Activated CD8-positive, alpha-beta T cell treated with anti-CD3 and anti-CD28 coated beads for 36 hours (primary cell): Measurements from ENCODE around the gene LHX3. TPM values are rescaled to one million over a fixed set of nuclear protein-coding genes. Genes with fewer than 3 reads are reported as not detected.

Source experiments
- ATAC-seq: fragments of 200-7000 bp; cut with Tn5 transposase; one replicate; pipeline ENCODE4 v1.10.0; 2021; ENCODE audit warnings: mild to moderate bottlenecking, moderate library complexity
- CTCF ChIA-PET: fragments of 350-600 bp; sonication (Branson Sonifier 250); formaldehyde crosslinking; loops from one replicate; lab custom pipeline; 2021; ENCODE audit warnings: antibody characterized with exemption; lab: Charles Lee
- POLR2A ChIA-PET: fragments of 350-600 bp; sonication (Branson Sonifier 250); formaldehyde crosslinking; loops from one replicate; lab custom pipeline; 2021; ENCODE audit warnings: antibody characterized with exemption; lab: Charles Lee
- DNase-seq: peaks from one replicate; pipeline ENCODE4 v3.0.0-alpha.2; 2020
- H3K27ac Mint-ChIP-seq: one replicate; pipeline ENCODE4 v1.8.0; 2021; ENCODE audit warnings: mild to moderate bottlenecking, mixed read lengths
- H3K27me3 Mint-ChIP-seq: one replicate; pipeline ENCODE4 v1.8.0; 2021; ENCODE audit warnings: mixed read lengths
- H3K36me3 Mint-ChIP-seq: one replicate; pipeline ENCODE4 v1.8.0; 2021; ENCODE audit warnings: low read depth, mixed read lengths
- H3K4me1 Mint-ChIP-seq: one replicate; pipeline ENCODE4 v1.8.0; 2021; ENCODE audit warnings: low read depth, mixed read lengths
- H3K4me3 Mint-ChIP-seq: one replicate; pipeline ENCODE4 v1.8.0; 2021; ENCODE audit warnings: mild to moderate bottlenecking, moderate library complexity, mixed read lengths
- H3K9me3 Mint-ChIP-seq: one replicate; pipeline ENCODE4 v1.8.0; 2021; ENCODE audit warnings: mixed read lengths
- intact Hi-C: fragments of 100-400 bp; cut with micrococcal nuclease; formaldehyde crosslinking; loops from one replicate; pipeline ENCODE4 v1.10.0; 2022
- total RNA-seq, 2 experiments: library from RNA; stranded (reverse); gene quantifications; one replicate each; pipeline ENCODE4 v1.2.3, GENCODE V29; 2021
- TF ChIP-seq, protein P1 (sequence below): fragments of 200-600 bp; IDR thresholded peaks from one replicate; pipeline ENCODE4 v1.8.0; 2022; ENCODE audit warnings: antibody characterized with exemption, mild to moderate bottlenecking

LHX3 gene
- total RNA-seq, 2 experiments from 2014 or later, result not detected

DNA sequence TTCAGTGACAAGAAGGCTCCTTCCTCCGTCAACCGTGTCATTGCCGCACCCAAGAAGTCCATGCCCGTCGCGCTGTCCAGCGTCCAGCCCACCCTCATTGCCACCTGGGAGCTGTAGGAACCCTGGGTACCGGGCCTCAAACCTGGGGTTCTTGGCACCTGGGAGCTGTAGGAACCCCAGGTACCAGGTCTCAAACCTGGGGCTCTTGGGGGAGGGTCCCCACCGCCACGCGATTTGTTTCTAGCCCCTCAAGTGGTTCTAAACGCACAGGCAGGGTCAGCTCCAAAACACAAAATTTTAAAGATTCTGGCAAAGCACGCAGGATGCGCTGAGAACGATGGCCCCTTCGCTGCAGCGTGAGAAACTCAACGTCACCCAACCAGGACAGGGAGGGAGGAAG lies 17.7 kb downstream of the LHX3 start:
- intact Hi-C loops, result no loop called here
- ChIA-PET POLR2A (no interaction called here), CTCF (interaction anchor here (1.4 kb wide), 1 partner anchor 17 kb away, joined by 5 read pairs; no protein-coding TSS in a partner anchor)
- no peaks in the 10 kb centered on the region for H3K9me3 Mint-ChIP-seq
- ATAC-seq, result no peak
- H3K36me3 Mint-ChIP-seq, result no peaks in the 10 kb centered on the region
- TF ChIP-seq, protein P1, sequence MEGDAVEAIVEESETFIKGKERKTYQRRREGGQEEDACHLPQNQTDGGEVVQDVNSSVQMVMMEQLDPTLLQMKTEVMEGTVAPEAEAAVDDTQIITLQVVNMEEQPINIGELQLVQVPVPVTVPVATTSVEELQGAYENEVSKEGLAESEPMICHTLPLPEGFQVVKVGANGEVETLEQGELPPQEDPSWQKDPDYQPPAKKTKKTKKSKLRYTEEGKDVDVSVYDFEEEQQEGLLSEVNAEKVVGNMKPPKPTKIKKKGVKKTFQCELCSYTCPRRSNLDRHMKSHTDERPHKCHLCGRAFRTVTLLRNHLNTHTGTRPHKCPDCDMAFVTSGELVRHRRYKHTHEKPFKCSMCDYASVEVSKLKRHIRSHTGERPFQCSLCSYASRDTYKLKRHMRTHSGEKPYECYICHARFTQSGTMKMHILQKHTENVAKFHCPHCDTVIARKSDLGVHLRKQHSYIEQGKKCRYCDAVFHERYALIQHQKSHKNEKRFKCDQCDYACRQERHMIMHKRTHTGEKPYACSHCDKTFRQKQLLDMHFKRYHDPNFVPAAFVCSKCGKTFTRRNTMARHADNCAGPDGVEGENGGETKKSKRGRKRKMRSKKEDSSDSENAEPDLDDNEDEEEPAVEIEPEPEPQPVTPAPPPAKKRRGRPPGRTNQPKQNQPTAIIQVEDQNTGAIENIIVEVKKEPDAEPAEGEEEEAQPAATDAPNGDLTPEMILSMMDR, result no peak
- DNase-seq, result no peak
- H3K4me1 Mint-ChIP-seq, result peaks cover 3% of the 10 kb centered on the region
- H3K4me3 Mint-ChIP-seq, result no peak overlapping the region
- peaks cover 31% of the 10 kb centered on the region for H3K27me3 Mint-ChIP-seq
- no peak overlapping the region for H3K27ac Mint-ChIP-seq

DNA sequence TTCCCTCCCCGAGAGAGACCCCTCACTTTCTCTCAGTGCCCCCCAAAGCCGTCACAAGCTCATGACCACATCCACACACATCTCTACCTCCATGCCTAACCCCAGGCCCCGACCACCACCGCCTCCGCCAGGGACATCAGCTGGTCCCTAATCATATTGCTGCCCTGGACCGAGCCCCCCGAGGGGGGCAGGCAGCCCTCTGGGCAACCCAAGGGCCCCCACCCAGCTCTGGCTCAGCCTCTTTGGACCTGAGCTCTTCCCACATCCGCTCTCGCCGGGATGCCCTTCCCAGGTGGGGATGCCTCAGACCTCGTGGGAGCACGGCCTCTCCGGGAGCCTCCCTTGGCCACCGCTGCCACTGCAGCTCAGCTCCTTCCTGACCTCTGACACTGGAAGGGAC lies 18.5 kb downstream of the LHX3 start:
- Mint-ChIP-seq H3K36me3 (no peaks in the 10 kb centered on the region), H3K27me3 (peaks cover 25% of the 10 kb centered on the region), H3K27ac (no peak overlapping the region), H3K9me3 (no peaks in the 10 kb centered on the region), H3K4me3 (no peak overlapping the region), H3K4me1 (no peaks in the 10 kb centered on the region)
- DNase-seq (no peak), ATAC-seq (no peak)
- intact Hi-C loops, result no loop called here
- CTCF ChIA-PET, result interaction anchor here (1.4 kb wide), 1 partner anchor 16 kb away, joined by 5 read pairs; no protein-coding TSS in a partner anchor
- TF ChIP-seq, protein P1, result no peak
- POLR2A ChIA-PET, result no interaction called here

DNA sequence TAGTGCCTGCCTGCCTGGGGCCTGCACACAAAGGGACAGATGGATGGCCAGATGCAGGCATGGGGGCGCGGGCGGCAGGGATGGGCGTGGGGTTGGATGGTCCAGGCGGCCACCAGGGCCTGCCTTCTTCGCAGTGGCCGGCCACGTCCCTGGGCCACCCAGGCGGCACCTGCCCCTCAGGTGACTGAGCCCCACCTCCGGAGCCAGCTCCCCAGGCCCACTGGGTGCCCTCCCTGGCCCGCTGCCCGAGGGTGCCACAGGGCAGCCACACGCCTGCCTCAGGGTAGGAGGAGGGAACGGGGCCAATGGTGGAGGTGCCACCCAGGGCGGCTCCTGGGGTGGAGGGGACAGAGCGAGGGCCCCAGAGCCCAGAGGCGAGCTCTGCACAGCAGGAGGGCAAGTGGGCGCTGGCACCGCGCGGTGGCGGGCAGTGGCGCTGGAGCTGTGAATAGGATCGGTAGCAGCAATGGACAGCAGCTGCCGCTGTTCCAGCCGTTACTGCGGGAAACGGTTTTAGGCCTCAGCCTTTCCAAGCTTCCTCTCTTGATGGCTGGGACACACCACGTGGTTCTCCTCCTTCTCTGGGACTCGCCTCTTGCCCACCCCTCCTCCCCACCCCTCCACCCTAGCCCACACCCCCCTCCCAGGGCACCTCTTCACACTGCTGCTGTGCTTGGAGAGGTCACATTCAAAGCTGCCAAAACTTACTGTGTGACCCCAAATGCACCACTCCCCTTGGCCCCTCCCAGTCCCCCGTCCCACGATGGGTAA lies 19.1 kb downstream of the LHX3 start:
- H3K4me1 Mint-ChIP-seq, result no peaks in the 10 kb centered on the region
- H3K9me3 Mint-ChIP-seq, result no peaks in the 10 kb centered on the region
- no peak for DNase-seq
- POLR2A ChIA-PET, result no interaction called here
- TF ChIP-seq, protein P1, result no peak
- H3K36me3 Mint-ChIP-seq, result no peaks in the 10 kb centered on the region
- intact Hi-C loops, result no loop called here
- CTCF ChIA-PET, result interaction anchor here (1.6 kb wide), 1 partner anchor 18 kb away, joined by 3 read pairs; no protein-coding TSS in a partner anchor
- no peak overlapping the region for H3K27ac Mint-ChIP-seq
- H3K4me3 Mint-ChIP-seq, result no peak overlapping the region
- no peak for ATAC-seq
- peaks cover 19% of the 10 kb centered on the region for H3K27me3 Mint-ChIP-seq

DNA sequence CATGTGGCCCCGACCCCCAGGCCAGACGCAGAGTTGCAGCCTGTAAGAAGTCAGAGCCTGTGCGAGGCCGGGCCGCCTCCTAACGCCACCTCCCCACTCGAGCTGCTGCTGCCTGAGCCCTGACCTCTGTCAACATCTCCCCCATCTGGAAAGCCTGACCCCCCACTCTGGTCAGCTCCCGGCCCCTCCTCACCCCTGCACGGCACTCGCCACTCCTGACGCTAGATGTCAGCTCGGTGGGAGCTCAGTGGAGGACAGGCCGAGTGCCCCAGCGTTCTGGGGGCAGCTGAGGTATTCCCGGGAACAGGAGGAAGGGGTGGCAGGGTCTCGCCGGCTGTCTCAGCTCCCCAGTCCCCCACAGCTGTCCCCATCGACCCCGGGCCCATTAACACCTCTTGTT lies 19.9 kb downstream of the LHX3 start:
- Mint-ChIP-seq H3K27me3 (peaks cover 12% of the 10 kb centered on the region), H3K36me3 (no peaks in the 10 kb centered on the region), H3K4me3 (no peak overlapping the region), H3K9me3 (no peaks in the 10 kb centered on the region), H3K4me1 (no peaks in the 10 kb centered on the region), H3K27ac (no peak overlapping the region)
- no peak for DNase-seq
- intact Hi-C loops, result no loop called here
- no peak for ATAC-seq
- ChIA-PET POLR2A (no interaction called here), CTCF (interaction anchor here (1.6 kb wide), 1 partner anchor 17 kb away, joined by 3 read pairs; no protein-coding TSS in a partner anchor)
- TF ChIP-seq, protein P1, result no peak

DNA sequence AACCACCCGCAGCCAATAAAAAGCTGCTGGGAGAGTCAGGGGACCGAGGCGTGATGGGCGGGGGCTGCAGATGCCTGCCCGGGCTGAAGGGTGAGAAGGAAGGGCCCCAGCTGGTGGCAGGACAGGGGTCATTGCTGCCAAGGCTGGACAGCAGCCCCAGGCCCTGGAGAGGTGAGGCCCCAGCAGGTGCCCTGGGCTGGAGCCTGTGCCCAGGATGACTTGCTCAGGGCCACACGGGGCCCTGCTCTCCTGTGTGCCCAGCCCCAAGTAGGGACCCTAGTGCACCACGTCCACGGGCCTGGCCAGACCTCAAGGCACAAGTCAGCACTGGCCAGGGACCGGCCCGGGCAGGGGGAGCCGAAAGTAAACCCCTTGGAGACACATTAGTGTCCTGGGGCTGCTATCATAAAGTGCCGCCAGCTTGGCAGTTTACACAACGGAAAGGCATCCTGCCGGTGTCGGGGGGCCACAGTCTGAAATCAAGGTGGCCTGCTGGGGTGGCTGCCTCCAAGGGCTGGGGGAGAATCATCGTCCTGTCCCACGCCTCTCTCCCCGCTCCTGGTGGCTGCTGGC lies 22.0 kb downstream of the LHX3 start:
- intact Hi-C loops, result no loop called here

More for the DNA sequence above, 22.0 kb downstream of the LHX3 start:
- no peaks in the 10 kb centered on the region for H3K9me3 Mint-ChIP-seq
- ATAC-seq (no peak), DNase-seq (no peak)
- TF ChIP-seq, protein P1, result no peak
- H3K36me3 Mint-ChIP-seq, result no peaks in the 10 kb centered on the region
- ChIA-PET CTCF (no interaction called here), POLR2A (no interaction called here)
- no peak overlapping the region for H3K27ac Mint-ChIP-seq
- H3K27me3 Mint-ChIP-seq, result peaks cover 5% of the 10 kb centered on the region
- H3K4me1 Mint-ChIP-seq, result no peaks in the 10 kb centered on the region
- H3K4me3 Mint-ChIP-seq, result no peak overlapping the region
